Measurements from ENCODE around the gene LGSN. TPM values are rescaled to one million over a fixed set of nuclear protein-coding genes. Genes with fewer than 3 reads are reported as not detected.
"Not testable (repeated sequence)": the region's sequence is repeated elsewhere in the genome, so short reads cannot be mapped to it uniquely, and the experiment has no call there.

The LGSN gene
- total RNA-seq, 1 donor from 2014 or later: not detected

DNA sequence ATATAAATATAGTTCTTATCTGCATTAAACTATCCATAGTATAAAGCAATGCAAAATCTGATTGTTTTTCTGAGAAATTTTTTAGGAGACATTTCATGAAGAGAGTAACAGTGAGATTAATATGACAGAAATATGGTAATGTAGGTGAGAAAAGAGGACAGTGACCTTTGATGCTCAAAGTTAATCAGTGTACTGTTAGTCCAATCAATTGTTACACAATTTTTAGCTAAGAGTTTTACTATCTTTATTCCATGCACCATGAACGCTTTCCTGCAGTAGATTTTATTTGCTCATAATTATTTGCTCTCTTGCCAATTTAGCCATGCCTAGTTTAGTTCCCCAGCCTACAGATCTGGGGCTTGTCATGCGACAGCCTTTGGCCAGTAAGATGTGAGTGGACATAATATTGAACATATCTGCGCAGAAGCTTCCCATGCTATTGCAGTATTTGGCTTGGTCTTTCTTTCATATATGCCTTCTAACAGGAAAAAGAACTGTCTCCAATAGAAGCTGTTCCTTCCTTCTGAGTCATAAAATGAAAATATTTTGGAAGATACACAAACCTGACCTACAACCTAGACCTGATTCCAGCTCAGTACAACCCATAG is 69.8 kb downstream of the LGSN start:
- no peak for DNase-seq (ENCODE audit: low spot score in 2 of 2)
- TF ChIP-seq, protein P1, sequence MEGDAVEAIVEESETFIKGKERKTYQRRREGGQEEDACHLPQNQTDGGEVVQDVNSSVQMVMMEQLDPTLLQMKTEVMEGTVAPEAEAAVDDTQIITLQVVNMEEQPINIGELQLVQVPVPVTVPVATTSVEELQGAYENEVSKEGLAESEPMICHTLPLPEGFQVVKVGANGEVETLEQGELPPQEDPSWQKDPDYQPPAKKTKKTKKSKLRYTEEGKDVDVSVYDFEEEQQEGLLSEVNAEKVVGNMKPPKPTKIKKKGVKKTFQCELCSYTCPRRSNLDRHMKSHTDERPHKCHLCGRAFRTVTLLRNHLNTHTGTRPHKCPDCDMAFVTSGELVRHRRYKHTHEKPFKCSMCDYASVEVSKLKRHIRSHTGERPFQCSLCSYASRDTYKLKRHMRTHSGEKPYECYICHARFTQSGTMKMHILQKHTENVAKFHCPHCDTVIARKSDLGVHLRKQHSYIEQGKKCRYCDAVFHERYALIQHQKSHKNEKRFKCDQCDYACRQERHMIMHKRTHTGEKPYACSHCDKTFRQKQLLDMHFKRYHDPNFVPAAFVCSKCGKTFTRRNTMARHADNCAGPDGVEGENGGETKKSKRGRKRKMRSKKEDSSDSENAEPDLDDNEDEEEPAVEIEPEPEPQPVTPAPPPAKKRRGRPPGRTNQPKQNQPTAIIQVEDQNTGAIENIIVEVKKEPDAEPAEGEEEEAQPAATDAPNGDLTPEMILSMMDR (IDR thresholded peaks at IDR 0.05): no peak
- intact Hi-C loops (cut with DNase I): no loop called here
- Histone ChIP-seq H3K27ac (no peak overlapping the region), H3K9me3 (no peaks in the 10 kb centered on the region), H3K4me3 (no peak overlapping the region), H3K4me1 (no peaks in the 10 kb centered on the region), H3K36me3 (no peaks in the 10 kb centered on the region), H3K27me3 (no peaks in the 10 kb centered on the region)

- H3K27me3 ChIP-seq: no peaks in the 10 kb centered on the region
- no peaks in the 10 kb centered on the region for H3K4me1 ChIP-seq
- H3K9me3 ChIP-seq: no peaks in the 10 kb centered on the region
- DNase-seq (ENCODE audit: low spot score in 2 of 2): no peak
- H3K36me3 ChIP-seq: no peaks in the 10 kb centered on the region
- intact Hi-C loops (cut with DNase I): no loop called here
- H3K4me3 ChIP-seq: no peak overlapping the region
- TF ChIP-seq, protein P1 (IDR thresholded peaks at IDR 0.05): no peak
- no peak overlapping the region for H3K27ac ChIP-seq
These were observed 73.2 kb downstream of the LGSN start for GRCh38 chr6:63246581-63246980.

DNA sequence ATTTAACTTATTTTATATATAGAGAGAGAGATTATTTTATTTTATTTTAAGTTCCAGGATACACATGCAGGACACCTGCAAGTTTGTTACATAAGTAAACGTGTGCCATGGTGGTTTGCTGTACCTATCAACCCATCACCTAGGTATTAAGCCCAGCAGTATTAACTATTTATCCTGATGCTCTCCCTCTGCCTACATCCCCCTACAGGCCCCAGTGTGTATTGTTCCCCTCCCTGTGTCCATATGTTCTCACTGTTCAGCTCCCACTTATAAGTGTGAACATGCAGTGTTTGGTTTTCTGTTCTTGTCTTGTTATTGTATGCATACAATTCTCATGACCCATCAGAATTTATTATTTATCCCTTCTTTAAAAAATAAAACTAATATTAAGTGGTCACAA is 73.9 kb downstream of the LGSN start:
- H3K27me3 ChIP-seq: no peaks in the 10 kb centered on the region
- no peaks in the 10 kb centered on the region for H3K36me3 ChIP-seq
- no peaks in the 10 kb centered on the region for H3K9me3 ChIP-seq
- intact Hi-C loops (cut with DNase I): no loop called here
- no peak for DNase-seq (ENCODE audit: low spot score in 2 of 2)
- no peak overlapping the region for H3K4me3 ChIP-seq
- no peaks in the 10 kb centered on the region for H3K4me1 ChIP-seq
- no peak overlapping the region for H3K27ac ChIP-seq
- TF ChIP-seq, protein P1 (IDR thresholded peaks at IDR 0.05): no peak

- H3K4me3 ChIP-seq: no peak overlapping the region
- no peaks in the 10 kb centered on the region for H3K9me3 ChIP-seq
- no peaks in the 10 kb centered on the region for H3K36me3 ChIP-seq
- intact Hi-C loops (cut with DNase I): no loop called here
- TF ChIP-seq, protein P1 (IDR thresholded peaks at IDR 0.05): no peak
- no peak overlapping the region for H3K27ac ChIP-seq
- no peaks in the 10 kb centered on the region for H3K4me1 ChIP-seq
- DNase-seq (ENCODE audit: low spot score in 2 of 2): no peak
- no peaks in the 10 kb centered on the region for H3K27me3 ChIP-seq
These were observed 74.4 kb downstream of the LGSN start for GRCh38 chr6:63245420-63245819.

GRCh38 chr6:63236398-63236817 is 83.4 kb downstream of the LGSN start:
- TF ChIP-seq, protein P1 (IDR thresholded peaks at IDR 0.05): no peak
- H3K27me3 ChIP-seq: no peaks in the 10 kb centered on the region
- H3K4me3 ChIP-seq: no peak overlapping the region
- intact Hi-C loops (cut with DNase I): no loop called here
- H3K4me1 ChIP-seq: no peaks in the 10 kb centered on the region
- H3K27ac ChIP-seq: no peak overlapping the region
- H3K36me3 ChIP-seq: no peaks in the 10 kb centered on the region
- DNase-seq (ENCODE audit: low spot score in 2 of 2): no peak
- H3K9me3 ChIP-seq: no peaks in the 10 kb centered on the region

DNA sequence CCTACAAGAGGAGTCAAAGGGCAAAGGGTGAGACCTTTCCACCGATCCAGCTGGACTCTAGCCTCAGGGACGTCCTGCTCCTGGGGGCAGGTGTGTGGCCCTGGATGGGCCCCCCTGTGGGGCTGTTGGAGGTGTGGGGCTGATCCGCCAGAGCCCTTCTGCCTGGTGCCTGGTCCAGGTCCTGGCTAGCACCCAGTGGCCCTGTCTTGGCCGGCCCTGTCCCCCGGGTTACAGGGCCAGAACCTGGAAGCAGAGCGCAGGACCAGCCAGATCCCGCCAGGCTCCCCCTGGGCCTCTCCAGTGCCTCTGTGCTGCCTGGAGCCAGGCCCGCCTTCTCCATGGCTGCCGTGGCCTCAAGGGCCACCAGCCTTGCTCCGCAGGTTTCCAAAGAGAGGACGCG is 89.3 kb downstream of the LGSN start:
- H3K4me3 ChIP-seq; H3K27me3 ChIP-seq; H3K4me1 ChIP-seq; H3K9me3 ChIP-seq; intact Hi-C loops (cut with DNase I); H3K36me3 ChIP-seq; DNase-seq (ENCODE audit: low spot score in 2 of 2); H3K27ac ChIP-seq: not testable (repeated sequence)

- H3K27me3 ChIP-seq; H3K27ac ChIP-seq; H3K9me3 ChIP-seq; intact Hi-C loops (cut with DNase I); DNase-seq (ENCODE audit: low spot score in 2 of 2); H3K4me1 ChIP-seq; H3K36me3 ChIP-seq; H3K4me3 ChIP-seq: not testable (repeated sequence)
These were observed 89.8 kb downstream of the LGSN start for GRCh38 chr6:63230027-63230426.

GRCh38 chr6:63227928-63228894 is 91.6 kb downstream of the LGSN start:
- DNase-seq (ENCODE audit: low spot score in 2 of 2); H3K9me3 ChIP-seq; H3K27me3 ChIP-seq; H3K4me1 ChIP-seq; intact Hi-C loops (cut with DNase I); H3K36me3 ChIP-seq; H3K27ac ChIP-seq; H3K4me3 ChIP-seq: not testable (repeated sequence)

- H3K27ac ChIP-seq; H3K9me3 ChIP-seq; H3K27me3 ChIP-seq; H3K36me3 ChIP-seq; H3K4me1 ChIP-seq; DNase-seq (ENCODE audit: low spot score in 2 of 2); intact Hi-C loops (cut with DNase I); H3K4me3 ChIP-seq: not testable (repeated sequence)
These were observed 93.8 kb downstream of the LGSN start for GRCh38 chr6:63225987-63226386.
